HUES64 (cell line): ENCODE results near the gene HTR4.
"Not testable (repeated sequence)": the region's sequence is repeated elsewhere in the genome, so short reads cannot be mapped to it uniquely, and the experiment has no call there.

Experiments used
- H3K27ac ChIP-seq: 2 replicates; pipeline ENCODE4 v1.7.0; 2013; ENCODE audit warnings: low read depth, low read length, inconsistent platforms
- H3K27me3 ChIP-seq: 2 replicates; pipeline ENCODE4 v1.6.1; 2013; ENCODE audit warnings: mild to moderate bottlenecking, low read length; ENCODE audit not compliant: insufficient read depth
- H3K36me3 ChIP-seq: 2 replicates; pipeline ENCODE4 v1.6.1; 2013; ENCODE audit warnings: mild to moderate bottlenecking, low read length; ENCODE audit not compliant: insufficient read depth
- H3K4me1 ChIP-seq: 2 replicates; pipeline ENCODE4 v1.6.1; 2013; ENCODE audit warnings: mild to moderate bottlenecking, low read length, moderate library complexity; ENCODE audit not compliant: insufficient read depth
- H3K4me3 ChIP-seq: 2 replicates; pipeline ENCODE4 v1.5.1; 2013; ENCODE audit warnings: mild to moderate bottlenecking, low read length, moderate library complexity
- H3K9ac ChIP-seq: 2 replicates; pipeline ENCODE4 v1.6.1; 2013; ENCODE audit warnings: mild to moderate bottlenecking, low read depth, low read length
- H3K9me3 ChIP-seq: 2 replicates; pipeline ENCODE4 v1.6.1; 2013; ENCODE audit warnings: low read depth, low read length; ENCODE audit not compliant: insufficient read depth
- WGBS: fragments of 150-250, 120-280 bp; methylation state at CpG from one replicate; pipeline ENCODE4 v1.1.7; 2013; ENCODE audit warnings: missing lambda C conversion rate; 5-methylcytosine and 5-hydroxymethylcytosine counted together

The HTR4 gene

GRCh38 chr5:148686660-148687059, 32.3 kb upstream of the HTR4 start:
- Histone ChIP-seq H3K9ac (no peak overlapping the region), H3K4me3 (no peak overlapping the region), H3K4me1 (no peaks in the 10 kb centered on the region), H3K27ac (no peak overlapping the region), H3K27me3 (no peaks in the 10 kb centered on the region), H3K9me3 (no peaks in the 10 kb centered on the region), H3K36me3 (no peaks in the 10 kb centered on the region)

- H3K27me3 ChIP-seq, result no peaks in the 10 kb centered on the region
- no peak overlapping the region for H3K4me3 ChIP-seq
- 94% methylated on average over 2 of the region's 3 CpGs for WGBS
- H3K36me3 ChIP-seq, result no peaks in the 10 kb centered on the region
- no peak overlapping the region for H3K9ac ChIP-seq
- no peaks in the 10 kb centered on the region for H3K4me1 ChIP-seq
- no peaks in the 10 kb centered on the region for H3K9me3 ChIP-seq
- H3K27ac ChIP-seq, result no peak overlapping the region
Observed at GRCh38 chr5:148685520-148686134, 31.3 kb upstream of the HTR4 start.

- Histone ChIP-seq H3K27ac (no peak overlapping the region), H3K27me3 (no peaks in the 10 kb centered on the region), H3K4me1 (no peaks in the 10 kb centered on the region), H3K4me3 (no peak overlapping the region), H3K36me3 (no peaks in the 10 kb centered on the region), H3K9ac (no peak overlapping the region), H3K9me3 (no peaks in the 10 kb centered on the region)
- 59% methylated on average over 2 of the region's 2 CpGs for WGBS
Observed at GRCh38 chr5:148684528-148684927, 30.2 kb upstream of the HTR4 start.

- H3K27me3 ChIP-seq, result no peaks in the 10 kb centered on the region
- no peak overlapping the region for H3K27ac ChIP-seq
- no peaks in the 10 kb centered on the region for H3K9me3 ChIP-seq
- no peaks in the 10 kb centered on the region for H3K36me3 ChIP-seq
- WGBS, result 88% methylated on average over 2 of the region's 2 CpGs
- H3K9ac ChIP-seq, result no peak overlapping the region
- no peak overlapping the region for H3K4me3 ChIP-seq
- H3K4me1 ChIP-seq, result no peaks in the 10 kb centered on the region
Observed at GRCh38 chr5:148683651-148684050, 29.3 kb upstream of the HTR4 start.

GRCh38 chr5:148682058-148683026, 28.0 kb upstream of the HTR4 start:
- H3K27me3 ChIP-seq, result no peaks in the 10 kb centered on the region
- H3K36me3 ChIP-seq, result no peaks in the 10 kb centered on the region
- no peak overlapping the region for H3K9ac ChIP-seq
- no peak overlapping the region for H3K27ac ChIP-seq
- H3K9me3 ChIP-seq, result no peaks in the 10 kb centered on the region
- no peak overlapping the region for H3K4me3 ChIP-seq
- no peaks in the 10 kb centered on the region for H3K4me1 ChIP-seq
- WGBS, result 93% methylated on average over 7 of the region's 8 CpGs

GRCh38 chr5:148681157-148682057, 27.1 kb upstream of the HTR4 start:
- Histone ChIP-seq H3K4me1 (no peaks in the 10 kb centered on the region), H3K9ac (no peak overlapping the region), H3K9me3 (no peaks in the 10 kb centered on the region), H3K36me3 (no peaks in the 10 kb centered on the region), H3K4me3 (no peak overlapping the region), H3K27me3 (no peaks in the 10 kb centered on the region), H3K27ac (no peak overlapping the region)
- WGBS, result 99% methylated on average over 3 of the region's 6 CpGs

GRCh38 chr5:148673704-148674103, 19.4 kb upstream of the HTR4 start:
- peaks cover 12% of the 10 kb centered on the region; the same call in 1 of the 2 replicates for H3K9me3 ChIP-seq
- H3K9ac ChIP-seq, H3K36me3 ChIP-seq, H3K27ac ChIP-seq, H3K27me3 ChIP-seq, H3K4me1 ChIP-seq, H3K4me3 ChIP-seq: not testable (repeated sequence)
- 91% methylated on average over 6 of the region's 6 CpGs for WGBS

- no peak overlapping the region for H3K9ac ChIP-seq
- 0 out of 2 replicates have a peak, but pooled peaks cover 2% of the 10 kb centered on the region for H3K27me3 ChIP-seq
- no peaks in the 10 kb centered on the region for H3K36me3 ChIP-seq
- WGBS, result 89% methylated on average over 2 of the region's 4 CpGs
- H3K4me3 ChIP-seq, result no peak overlapping the region
- no peak overlapping the region for H3K27ac ChIP-seq
- no peaks in the 10 kb centered on the region for H3K4me1 ChIP-seq
- H3K9me3 ChIP-seq, result no peaks in the 10 kb centered on the region
Observed at GRCh38 chr5:148666353-148666752, 12.0 kb upstream of the HTR4 start.

- Histone ChIP-seq H3K36me3 (no peaks in the 10 kb centered on the region), H3K27ac (no peak overlapping the region), H3K4me1 (no peaks in the 10 kb centered on the region), H3K4me3 (no peak overlapping the region), H3K9me3 (no peaks in the 10 kb centered on the region), H3K9ac (no peak overlapping the region), H3K27me3 (0 out of 2 replicates have a peak, but pooled peaks cover 2% of the 10 kb centered on the region)
- 91% methylated on average over 7 of the region's 7 CpGs for WGBS
Observed at GRCh38 chr5:148665431-148665830, 11.1 kb upstream of the HTR4 start.

- Histone ChIP-seq H3K4me1 (no peaks in the 10 kb centered on the region), H3K4me3 (no peak overlapping the region), H3K9me3 (no peaks in the 10 kb centered on the region), H3K27ac (no peak overlapping the region), H3K9ac (no peak overlapping the region), H3K27me3 (0 out of 2 replicates have a peak, but pooled peaks cover 2% of the 10 kb centered on the region), H3K36me3 (no peaks in the 10 kb centered on the region)
- WGBS, result 94% methylated on average over 2 of the region's 2 CpGs
Observed at GRCh38 chr5:148663509-148663908, 9.2 kb upstream of the HTR4 start.

GRCh38 chr5:148660346-148660660, 6.0 kb upstream of the HTR4 start:
- Histone ChIP-seq H3K36me3 (no peaks in the 10 kb centered on the region), H3K27me3 (peaks cover 13% of the 10 kb centered on the region), H3K4me3 (no peak overlapping the region), H3K9me3 (no peaks in the 10 kb centered on the region), H3K27ac (no peak overlapping the region), H3K4me1 (no peaks in the 10 kb centered on the region), H3K9ac (no peak overlapping the region)
- WGBS, result 83% methylated on average over 4 of the region's 5 CpGs
